ENCODE data around the gene SH2D3A. TPM values are rescaled to one million over a fixed set of nuclear protein-coding genes. Genes with fewer than 3 reads are reported as not detected.

SH2D3A gene
- total and polyA plus RNA-seq, 2 of the 4 experiments (the other 2 are of a cell fraction), result under 0.01 to 0.09 TPM

DNA sequence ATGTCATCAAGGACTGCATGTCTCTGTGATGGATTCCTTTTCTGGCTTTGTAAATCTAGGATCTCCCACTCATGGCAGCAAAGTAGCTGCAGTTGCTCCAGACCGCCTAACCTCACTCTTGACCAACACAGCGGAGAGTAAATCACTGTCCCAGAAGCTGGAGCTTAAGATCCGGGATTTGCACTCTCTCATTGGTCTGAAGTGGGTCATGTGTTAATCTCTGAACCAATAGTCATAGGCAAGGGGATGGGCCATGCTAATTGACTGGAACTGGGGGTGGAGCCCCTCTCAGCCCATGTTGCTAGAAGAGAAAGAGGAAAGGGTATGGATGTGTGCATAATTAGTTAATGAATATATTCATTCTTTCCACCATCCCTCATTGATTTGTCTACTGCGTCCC, 39.3 kb upstream of the SH2D3A start:
- no peak overlapping the region for H3K14ac ChIP-seq (replicated peaks; ENCODE audit: low read depth, low read length)
- H2BK5ac ChIP-seq (ENCODE audit: low read depth, low read length, poor library complexity, severe bottlenecking), result no peak overlapping the region
- in situ Hi-C loops (cut with MboI; ENCODE audit: low sequenced_read_pairs), result no loop called here
- H2AK9ac ChIP-seq (replicated peaks; ENCODE audit: low read depth, low read length, poor library complexity), result no peak overlapping the region
- H3K9me3 ChIP-seq (ENCODE audit: control insufficient read depth, insufficient read depth, low read length), result peaks cover 3% of the 10 kb centered on the region; the same call in 1 of the 2 replicates
- no peaks in the 10 kb centered on the region for H3K27me3 ChIP-seq (ENCODE audit: control insufficient read depth, insufficient read depth, low read length)
- no peak overlapping the region for H3K27ac ChIP-seq (ENCODE audit: insufficient read depth, low read length)
- H4K20me1 ChIP-seq (ENCODE audit: insufficient read depth, low read length), result no peaks in the 10 kb centered on the region
- CTCF ChIA-PET, result no interaction called here
- H2BK120ac ChIP-seq (ENCODE audit: low read depth, low read length), result no peak overlapping the region
- no peak overlapping the region for H2BK20ac ChIP-seq (ENCODE audit: low read depth, low read length)
- DNase-seq (no peak), ATAC-seq (ENCODE audit: low read depth) (no peak)
- TF ChIP-seq RCOR1 (IDR thresholded peaks at IDR 0.05; ENCODE audit: insufficient replicate concordance, low read length) (no peak), NFE2L2 (IDR thresholded peaks at IDR 0.05; ENCODE audit: low read depth, low read length) (no peak), FOS (IDR thresholded peaks at IDR 0.05; ENCODE audit: low read depth, low read length) (no peak), POLR2A (IDR thresholded peaks at IDR 0.05; ENCODE audit: low read depth, low read length) (no peak), RAD21 (IDR thresholded peaks at IDR 0.05; ENCODE audit: low read length) (no peak), MAZ (IDR thresholded peaks at IDR 0.05; ENCODE audit: borderline replicate concordance, low read depth, low read length) (no peak)
- TF ChIP-seq, protein P1, sequence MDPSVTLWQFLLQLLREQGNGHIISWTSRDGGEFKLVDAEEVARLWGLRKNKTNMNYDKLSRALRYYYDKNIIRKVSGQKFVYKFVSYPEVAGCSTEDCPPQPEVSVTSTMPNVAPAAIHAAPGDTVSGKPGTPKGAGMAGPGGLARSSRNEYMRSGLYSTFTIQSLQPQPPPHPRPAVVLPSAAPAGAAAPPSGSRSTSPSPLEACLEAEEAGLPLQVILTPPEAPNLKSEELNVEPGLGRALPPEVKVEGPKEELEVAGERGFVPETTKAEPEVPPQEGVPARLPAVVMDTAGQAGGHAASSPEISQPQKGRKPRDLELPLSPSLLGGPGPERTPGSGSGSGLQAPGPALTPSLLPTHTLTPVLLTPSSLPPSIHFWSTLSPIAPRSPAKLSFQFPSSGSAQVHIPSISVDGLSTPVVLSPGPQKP (IDR thresholded peaks at IDR 0.05; ENCODE audit: borderline replicate concordance, low read depth, low read length), result no peak
- no peak overlapping the region for H3K9ac ChIP-seq (ENCODE audit: low read depth, low read length)
- H4K91ac ChIP-seq (ENCODE audit: insufficient read depth, low read depth, low read length), result no peak overlapping the region
- H3K4me1 ChIP-seq (ENCODE audit: control insufficient read depth, insufficient read depth, low read length), result no peaks in the 10 kb centered on the region
- no peaks in the 10 kb centered on the region for H3K9me1 ChIP-seq (ENCODE audit: insufficient read depth, low read length)
- H4K8ac ChIP-seq (ENCODE audit: low read depth in 2 of 2, low read length in 2 of 2), result no peak overlapping the region
- H2AFZ ChIP-seq (replicated peaks; ENCODE audit: low read length, poor library complexity), result no peak overlapping the region
- no peak overlapping the region for H2AK5ac ChIP-seq (ENCODE audit: low read depth, low read length)
- no peaks in the 10 kb centered on the region for H3K79me1 ChIP-seq (ENCODE audit: low read depth in 1 of 2, low read length in 2 of 2)
- no peak overlapping the region for H3K4me3 ChIP-seq (ENCODE audit: insufficient read depth, low read depth, low read length)
- POLR2A ChIA-PET (ENCODE audit: unreplicated experiment), result no interaction called here
- H3K4me2 ChIP-seq (ENCODE audit: low read depth, low read length), result no peak overlapping the region
- H3K56ac ChIP-seq (ENCODE audit: extremely low read depth, insufficient read depth, low read length), result no peak overlapping the region
- no peak overlapping the region for H3K4ac ChIP-seq (ENCODE audit: low read depth, low read length)
- intact Hi-C loops (cut with micrococcal nuclease), result no loop called here
- H3K36me3 ChIP-seq (ENCODE audit: control insufficient read depth, insufficient read depth, low read length), result no peaks in the 10 kb centered on the region
- H3K23ac ChIP-seq (ENCODE audit: low read depth, low read length), result no peak overlapping the region
- WGBS, 2 experiments (ENCODE audit: extremely low coverage in 2 of 2, insufficient read length in 1 of 2), result no CpG with 5 or more reads among the region's 4 CpGs
- dilution Hi-C loops (cut with HindIII; ENCODE audit: low sequenced_read_pairs, unreplicated experiment), result no loop called here
- no peak overlapping the region for H4K5ac ChIP-seq (ENCODE audit: low read depth, low read length)
- H3K18ac ChIP-seq (ENCODE audit: low read depth, low read length), result no peak overlapping the region
- no peak overlapping the region for H2BK15ac ChIP-seq (ENCODE audit: low read depth, low read length)
- BruUV-seq (replicated peaks), result no TSS peak

All from IMR-90 (cell line).